Astrocyte (in vitro differentiated cells and primary cell): ENCODE results near the gene VAT1L. TPM values are rescaled to one million over a fixed set of nuclear protein-coding genes. Genes with fewer than 3 reads are reported as not detected.
A peak's percentile ranks its signal among the peaks of the same experiment; 100 is the strongest.

ENCODE experiments used
- DNase-seq: peaks from one replicate; pipeline ENCODE4 v3.0.0-alpha.2; 2010; ENCODE audit warnings: low read depth
- FAIRE-seq: peaks from 2 replicates; lab custom pipeline; 2011; peaks lifted over from hg19 to GRCh38; lab: Jason Lieb, UNC
- H2AFZ ChIP-seq: 2 replicates; pipeline ENCODE4 v1.6.0; 2012; ENCODE audit warnings: low read depth, low read length, inconsistent platforms
- H3K27ac ChIP-seq: 2 replicates; pipeline ENCODE4 v1.5.1; 2011; ENCODE audit warnings: low read depth, low read length, inconsistent platforms
- H3K27me3 ChIP-seq: 2 replicates; pipeline ENCODE4 v1.6.0; 2011; ENCODE audit warnings: low read length, inconsistent platforms; ENCODE audit not compliant: insufficient read depth
- H3K36me3 ChIP-seq: 2 replicates; pipeline ENCODE4 v1.5.1; 2011; ENCODE audit warnings: low read length, inconsistent platforms; ENCODE audit not compliant: insufficient read depth
- H3K4me1 ChIP-seq: 2 replicates; pipeline ENCODE4 v1.5.1; 2011; ENCODE audit warnings: low read length, inconsistent platforms; ENCODE audit not compliant: insufficient read depth
- H3K4me2 ChIP-seq: 2 replicates; pipeline ENCODE4 v1.6.0; 2012; ENCODE audit warnings: low read length, inconsistent platforms
- H3K4me3 ChIP-seq: 2 replicates; pipeline ENCODE4 v1.5.1; 2011; ENCODE audit warnings: low read depth, mild to moderate bottlenecking, low read length, inconsistent platforms; ENCODE audit not compliant: insufficient read depth
- H3K79me2 ChIP-seq: 2 replicates; pipeline ENCODE4 v1.6.0; 2012; ENCODE audit warnings: mild to moderate bottlenecking, low read length, inconsistent platforms; ENCODE audit not compliant: insufficient read depth
- H3K9ac ChIP-seq: 2 replicates; pipeline ENCODE4 v1.6.0; 2012; ENCODE audit warnings: mild to moderate bottlenecking, low read length, inconsistent platforms
- H3K9me3 ChIP-seq: 2 replicates; pipeline ENCODE4 v1.5.1; 2012; ENCODE audit warnings: low read depth, mild to moderate bottlenecking, low read length, inconsistent platforms; ENCODE audit not compliant: insufficient read depth
- H4K20me1 ChIP-seq: 2 replicates; pipeline ENCODE4 v1.6.0; 2012; ENCODE audit warnings: low read length, inconsistent platforms; ENCODE audit not compliant: insufficient read depth
- H3K27ac Mint-ChIP-seq: one replicate; pipeline ENCODE4 v1.8.0; 2021; ENCODE audit warnings: mild to moderate bottlenecking, mixed read lengths; ENCODE audit not compliant: unreplicated experiment
- H3K27me3 Mint-ChIP-seq: one replicate; pipeline ENCODE4 v1.8.0; 2021; ENCODE audit warnings: low read depth, mixed read lengths; ENCODE audit not compliant: unreplicated experiment
- H3K36me3 Mint-ChIP-seq: one replicate; pipeline ENCODE4 v1.8.0; 2021; ENCODE audit warnings: low read depth, mixed read lengths; ENCODE audit not compliant: unreplicated experiment
- H3K4me1 Mint-ChIP-seq: one replicate; pipeline ENCODE4 v1.8.0; 2021; ENCODE audit warnings: low read depth, mixed read lengths; ENCODE audit not compliant: unreplicated experiment
- H3K4me3 Mint-ChIP-seq: one replicate; pipeline ENCODE4 v1.8.0; 2021; ENCODE audit warnings: mild to moderate bottlenecking, moderate library complexity, mixed read lengths; ENCODE audit not compliant: unreplicated experiment
- H3K9me3 Mint-ChIP-seq: one replicate; pipeline ENCODE4 v1.8.0; 2021; ENCODE audit warnings: mild to moderate bottlenecking, mixed read lengths; ENCODE audit not compliant: unreplicated experiment
- EZH2 ChIP-seq: IDR thresholded peaks from 2 replicates; pipeline ENCODE4 v1.6.1; 2012; ENCODE audit warnings: mild to moderate bottlenecking, low read length, inconsistent platforms; ENCODE audit not compliant: insufficient read depth
- total RNA-seq: library from RNA; stranded (reverse); gene quantifications from 2 replicates; pipeline ENCODE4 v1.2.1, GENCODE V29; 2021
- TF ChIP-seq, protein P1 (sequence below): IDR thresholded peaks from 2 replicates; pipeline ENCODE4 v1.5.1; 2011; ENCODE audit warnings: low read depth, mild to moderate bottlenecking, inconsistent platforms, low read length, moderate library complexity; ENCODE audit not compliant: insufficient read depth

Gene VAT1L
- total RNA-seq, 1 donor from 2014 or later: 3.3 TPM

DNA sequence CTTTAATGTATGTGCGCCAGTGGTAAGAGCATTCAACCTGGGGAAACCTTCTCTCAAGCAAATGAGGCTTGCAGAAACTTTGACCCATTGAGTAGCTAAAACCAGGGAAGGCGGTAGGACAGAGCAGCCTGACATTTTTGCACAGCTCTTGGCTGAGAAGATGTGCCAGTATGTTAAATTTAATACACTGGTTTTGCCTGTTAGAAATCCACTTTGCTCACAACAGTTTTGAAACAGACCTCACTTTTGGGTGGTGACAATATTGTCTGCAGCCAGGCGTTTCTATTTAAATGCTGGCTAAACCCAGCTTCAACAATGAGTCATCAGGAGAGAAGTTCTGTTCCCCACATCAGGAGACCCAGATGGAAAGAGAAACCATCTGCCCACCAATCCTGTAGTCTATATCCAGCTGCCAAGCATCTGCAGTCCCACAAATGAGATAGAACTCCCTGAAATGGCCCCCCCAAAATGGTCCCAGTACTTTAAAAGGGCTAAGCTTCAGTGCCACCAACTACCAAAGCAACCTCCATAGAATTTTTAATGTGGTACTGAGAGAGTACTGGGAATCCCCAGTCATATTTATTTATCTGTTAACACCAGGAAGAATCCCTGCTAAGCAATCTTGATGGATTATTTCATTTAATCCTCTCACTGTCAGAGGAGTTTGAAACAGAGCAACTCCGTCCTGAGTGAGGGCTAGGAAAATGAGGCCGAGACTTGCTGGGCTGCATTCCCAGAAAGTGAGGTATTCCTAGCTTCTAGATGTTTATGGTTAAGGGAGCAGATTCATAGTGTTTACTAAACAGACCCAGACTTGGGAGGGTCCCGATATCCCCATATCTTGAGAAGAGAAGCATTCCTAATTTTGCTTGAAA lies 205.0 kb downstream of the VAT1L start:
- peak overlapping the region; percentile 77 for H3K27ac Mint-ChIP-seq
- no peaks in the 10 kb centered on the region for H4K20me1 ChIP-seq
- FAIRE-seq: no peak

DNA sequence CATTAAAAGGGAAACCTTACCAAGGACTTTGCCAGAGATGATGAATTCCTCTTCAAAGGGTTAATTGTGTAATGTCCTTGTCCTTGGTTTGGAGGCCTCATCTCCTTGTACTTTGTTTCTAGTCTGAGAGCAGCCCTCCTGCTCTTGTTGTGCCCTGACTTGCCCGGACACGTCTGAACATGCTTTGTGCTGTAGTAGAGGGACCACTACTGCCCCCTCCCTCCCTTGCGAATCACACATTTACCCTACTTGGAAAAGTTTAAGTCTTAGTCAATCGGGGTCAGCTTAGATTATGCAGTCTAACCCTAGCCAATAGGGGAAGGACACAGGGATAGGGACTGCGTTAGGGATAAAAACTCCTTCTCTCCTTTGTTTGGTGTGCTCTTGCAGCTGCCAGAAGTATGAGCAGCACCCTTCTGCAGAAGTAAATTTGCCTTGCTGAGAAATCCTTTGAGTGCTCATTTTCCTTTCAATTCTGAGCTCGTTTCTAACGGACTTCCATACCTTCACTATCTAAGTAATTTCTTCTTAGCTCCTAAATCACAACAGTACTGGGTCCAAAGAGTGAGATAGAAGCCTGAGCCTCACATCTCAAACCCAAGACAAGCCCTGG lies 207.6 kb downstream of the VAT1L start:
- Histone ChIP-seq H2AFZ (no peak overlapping the region), H3K27ac (no peak overlapping the region), H3K79me2 (no peaks in the 10 kb centered on the region), H3K9me3 (peaks cover 6% of the 10 kb centered on the region), H4K20me1 (no peaks in the 10 kb centered on the region), H3K27me3 (no peaks in the 10 kb centered on the region), H3K4me2 (no peak overlapping the region), H3K36me3 (no peaks in the 10 kb centered on the region), H3K4me1 (peaks cover 9% of the 10 kb centered on the region), H3K9ac (no peak overlapping the region), H3K4me3 (no peak overlapping the region)
- peaks cover 2% of the 10 kb centered on the region for H3K36me3 Mint-ChIP-seq
- FAIRE-seq (no peak), DNase-seq (no peak)
- H3K4me3 Mint-ChIP-seq: no peak overlapping the region
- peaks cover 21% of the 10 kb centered on the region for H3K9me3 Mint-ChIP-seq
- H3K27ac Mint-ChIP-seq: no peak overlapping the region
- no peaks in the 10 kb centered on the region for H3K27me3 Mint-ChIP-seq
- H3K4me1 Mint-ChIP-seq: peaks cover 17% of the 10 kb centered on the region
- TF ChIP-seq, protein P1, sequence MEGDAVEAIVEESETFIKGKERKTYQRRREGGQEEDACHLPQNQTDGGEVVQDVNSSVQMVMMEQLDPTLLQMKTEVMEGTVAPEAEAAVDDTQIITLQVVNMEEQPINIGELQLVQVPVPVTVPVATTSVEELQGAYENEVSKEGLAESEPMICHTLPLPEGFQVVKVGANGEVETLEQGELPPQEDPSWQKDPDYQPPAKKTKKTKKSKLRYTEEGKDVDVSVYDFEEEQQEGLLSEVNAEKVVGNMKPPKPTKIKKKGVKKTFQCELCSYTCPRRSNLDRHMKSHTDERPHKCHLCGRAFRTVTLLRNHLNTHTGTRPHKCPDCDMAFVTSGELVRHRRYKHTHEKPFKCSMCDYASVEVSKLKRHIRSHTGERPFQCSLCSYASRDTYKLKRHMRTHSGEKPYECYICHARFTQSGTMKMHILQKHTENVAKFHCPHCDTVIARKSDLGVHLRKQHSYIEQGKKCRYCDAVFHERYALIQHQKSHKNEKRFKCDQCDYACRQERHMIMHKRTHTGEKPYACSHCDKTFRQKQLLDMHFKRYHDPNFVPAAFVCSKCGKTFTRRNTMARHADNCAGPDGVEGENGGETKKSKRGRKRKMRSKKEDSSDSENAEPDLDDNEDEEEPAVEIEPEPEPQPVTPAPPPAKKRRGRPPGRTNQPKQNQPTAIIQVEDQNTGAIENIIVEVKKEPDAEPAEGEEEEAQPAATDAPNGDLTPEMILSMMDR: no peak
- TF ChIP-seq EZH2: no peak

More for the DNA sequence above, 205.0 kb downstream of the VAT1L start:
- peak overlapping the region; percentile 11 for H3K4me3 ChIP-seq
- peaks cover 2% of the 10 kb centered on the region for H3K36me3 Mint-ChIP-seq
- no peaks in the 10 kb centered on the region for H3K27me3 Mint-ChIP-seq
- TF ChIP-seq EZH2: no peak
- TF ChIP-seq, protein P1: no peak
- peaks cover 9% of the 10 kb centered on the region for H3K4me1 ChIP-seq
- peak overlapping the region; percentile 73 for H3K4me2 ChIP-seq
- no peak overlapping the region for H3K4me3 Mint-ChIP-seq
- peaks cover 6% of the 10 kb centered on the region for H3K9me3 ChIP-seq
- H3K79me2 ChIP-seq: no peaks in the 10 kb centered on the region
- no peaks in the 10 kb centered on the region for H3K36me3 ChIP-seq
- no peak overlapping the region for H3K9ac ChIP-seq
- no peaks in the 10 kb centered on the region for H3K27me3 ChIP-seq
- H3K9me3 Mint-ChIP-seq: peaks cover 21% of the 10 kb centered on the region
- no peak overlapping the region for H3K27ac ChIP-seq
- peak; percentile 70 for DNase-seq
- H2AFZ ChIP-seq: no peak overlapping the region
- H3K4me1 Mint-ChIP-seq: peaks cover 17% of the 10 kb centered on the region
